Upper lobe of left lung (tissue), 6 donors: Measurements from ENCODE around the gene RNF11. TPM values are rescaled to one million over a fixed set of nuclear protein-coding genes. Genes with fewer than 3 reads are reported as not detected.
A peak's percentile ranks its signal among the peaks of the same experiment; 100 is the strongest.

Source experiments
- ATAC-seq, 2 donors: fragments of 200-7000 bp; cut with Tn5 transposase; one replicate each; pipeline ENCODE4 v1.9.1; 2022; ENCODE audit warnings: mild to moderate bottlenecking in 2 of 2, moderate library complexity in 2 of 2; ENCODE audit not compliant: low FRiP score in 2 of 2
- DNase-seq, 2 donors: peaks; one replicate each; pipeline ENCODE4 v3.0.0-alpha.2; 2019 to 2020
- H3K27ac ChIP-seq, 4 donors: fragments of 200-600 bp; sonication (generic); one replicate each; pipeline ENCODE4 v1.5.1; 2016 to 2019
- H3K27me3 ChIP-seq, 4 donors: fragments of 200-600 bp; sonication (generic); one replicate each; pipeline ENCODE4 v1.5.1; 2017 to 2019
- H3K36me3 ChIP-seq, 4 donors: fragments of 200-600 bp; sonication (generic); one replicate each; pipeline ENCODE4 v1.5.1; 2016 to 2019
- H3K4me1 ChIP-seq, 4 donors: fragments of 200-600 bp; sonication (generic); one replicate each; pipeline ENCODE4 v1.5.1; 2018 to 2019
- H3K4me3 ChIP-seq, 4 donors: fragments of 200-600 bp; sonication (generic); one replicate each; pipeline ENCODE4 v1.5.1; 2017 to 2019; ENCODE audit warnings: mild to moderate bottlenecking in 2 of 4, moderate library complexity in 1 of 4
- H3K9me3 ChIP-seq, 4 donors: fragments of 200-600 bp; sonication (generic); one replicate each; pipeline ENCODE4 v1.5.1; 2018 to 2019
- CTCF ChIP-seq, 6 experiments: fragments of 450-650 bp in 4 of 6; fragments of 200-600 bp in 2 of 6; sonication (generic) in 2 of 6; IDR thresholded peaks; one replicate each; pipeline ENCODE4 v1.5.1; 2016 to 2019; ENCODE audit warnings: antibody characterized with exemption in 6 of 6
- EP300 ChIP-seq, 4 donors: sonication (generic); formaldehyde crosslinking; IDR thresholded peaks; one replicate each; pipeline ENCODE4 v1.5.1; 2017; ENCODE audit warnings: antibody characterized with exemption in 4 of 4, control low read depth in 2 of 4
- POLR2A ChIP-seq, 4 donors: fragments of 450-650 bp; IDR thresholded peaks; one replicate each; pipeline ENCODE4 v1.5.1; 2016 to 2017; ENCODE audit warnings: antibody characterized with exemption in 4 of 4, mild to moderate bottlenecking in 2 of 4
- POLR2AphosphoS5 ChIP-seq, 2 donors: sonication (generic); formaldehyde crosslinking; IDR thresholded peaks; one replicate each; pipeline ENCODE4 v1.5.1; 2017; ENCODE audit warnings: antibody characterized with exemption in 2 of 2
- WGBS, 2 donors: methylation state at CpG; one replicate each; pipeline ENCODE4 v1.1.5; 2017 to 2018; 5-methylcytosine and 5-hydroxymethylcytosine counted together
- total RNA-seq, 6 donors: library from RNA; depleted of rRNA in 4 of 6; stranded (reverse); fragments of >200 nt in 4 of 6; gene quantifications; one replicate each; pipeline versions ENCODE4 v1.1.0 to v1.2.1, GENCODE V29; 2016 to 2021
- donor health status: DM: no; HTN: no; CAD: no; lungs with moderate emphysema.
- donor health status: DM: no; HTN: yes; CAD: no; lungs with severe emphysema.

Gene RNF11
- total RNA-seq, 6 donors from 2014 or later = 26.2 to 125 (median 78.8) TPM

- TF ChIP-seq POLR2A (IDR thresholded peaks at IDR 0.05) (no peak), CTCF (IDR thresholded peaks at IDR 0.05) (no peak), POLR2AphosphoS5 (IDR thresholded peaks at IDR 0.05) (no peak), EP300 (IDR thresholded peaks at IDR 0.05) (no peak)
- Histone ChIP-seq H3K4me1 (peaks cover 10 to 43% (median 21%) of the 10 kb centered on the region in 4 donors), H3K27me3 (no peaks in the 10 kb centered on the region), H3K9me3 (no peaks in the 10 kb centered on the region), H3K36me3 (no peaks in the 10 kb centered on the region), H3K27ac (no peak overlapping the region), H3K4me3 (no peak overlapping the region)
- ATAC-seq (no peak), DNase-seq (no peak)
- 96 to 97% methylated on average over 5 of the region's 5 CpGs for WGBS, 2 donors
Observed at GRCh38 chr1:51311826-51312225, 75.8 kb downstream of the RNF11 start.

- H3K36me3 ChIP-seq = no peaks in the 10 kb centered on the region
- peaks cover 10 to 45% (median 21%) of the 10 kb centered on the region in 4 donors for H3K4me1 ChIP-seq
- TF ChIP-seq POLR2AphosphoS5 (IDR thresholded peaks at IDR 0.05) (no peak), EP300 (IDR thresholded peaks at IDR 0.05) (no peak), POLR2A (IDR thresholded peaks at IDR 0.05) (no peak), CTCF (IDR thresholded peaks at IDR 0.05) (no peak)
- ATAC-seq (no peak), DNase-seq (no peak)
- 88 to 100% methylated on average over 1 to 4 of the region's 4 CpGs for WGBS, 2 donors
- no peak overlapping the region for H3K4me3 ChIP-seq
- no peaks in the 10 kb centered on the region for H3K27me3 ChIP-seq
- no peaks in the 10 kb centered on the region for H3K9me3 ChIP-seq
- H3K27ac ChIP-seq = peak overlapping the region in 3 of 4 donors; percentile 51 to 81 (median 74)
Observed at GRCh38 chr1:51312718-51313117, 76.6 kb downstream of the RNF11 start.

GRCh38 chr1:51313268-51313852, 77.3 kb downstream of the RNF11 start:
- WGBS, 2 donors = 81 to 89% methylated on average over 5 of the region's 5 CpGs
- ATAC-seq (no peak), DNase-seq (no peak)
- Histone ChIP-seq H3K4me3 (no peak overlapping the region), H3K9me3 (no peaks in the 10 kb centered on the region), H3K27me3 (no peaks in the 10 kb centered on the region), H3K36me3 (no peaks in the 10 kb centered on the region), H3K4me1 (peaks cover 10 to 45% (median 21%) of the 10 kb centered on the region in 4 donors), H3K27ac (peak overlapping the region; percentile 51 to 81 (median 70))
- no peak for TF ChIP-seq POLR2A (IDR thresholded peaks at IDR 0.05)
- no peak for TF ChIP-seq EP300 (IDR thresholded peaks at IDR 0.05)
- TF ChIP-seq POLR2AphosphoS5 (IDR thresholded peaks at IDR 0.05) = no peak
- peak in 3 of 6 experiments; percentile 8 to 27 (median 24) for TF ChIP-seq CTCF (IDR thresholded peaks at IDR 0.05)

- ATAC-seq (peak; percentile 50 to 66), DNase-seq (peak in 1 of 2 donors; percentile 68)
- no peaks in the 10 kb centered on the region for H3K36me3 ChIP-seq
- peaks cover 10 to 45% (median 21%) of the 10 kb centered on the region in 4 donors for H3K4me1 ChIP-seq
- TF ChIP-seq CTCF (IDR thresholded peaks at IDR 0.05) = no peak
- peak; percentile 5 to 50 for TF ChIP-seq POLR2AphosphoS5 (IDR thresholded peaks at IDR 0.05)
- TF ChIP-seq EP300 (IDR thresholded peaks at IDR 0.05) = peak in 2 of 4 donors; percentile 25 to 82
- peak in 1 of 4 donors; percentile 46 for TF ChIP-seq POLR2A (IDR thresholded peaks at IDR 0.05)
- H3K27me3 ChIP-seq = no peaks in the 10 kb centered on the region
- H3K9me3 ChIP-seq = no peaks in the 10 kb centered on the region
- 47 to 60% methylated on average over 11 to 12 of the region's 12 CpGs for WGBS, 2 donors
- peak overlapping the region; percentile 51 to 81 (median 70) for H3K27ac ChIP-seq
- no peak overlapping the region for H3K4me3 ChIP-seq
Observed at GRCh38 chr1:51313961-51314777, 78.1 kb downstream of the RNF11 start.
